ENCODE results near the gene SLC13A2.

SLC13A2 gene

DNA sequence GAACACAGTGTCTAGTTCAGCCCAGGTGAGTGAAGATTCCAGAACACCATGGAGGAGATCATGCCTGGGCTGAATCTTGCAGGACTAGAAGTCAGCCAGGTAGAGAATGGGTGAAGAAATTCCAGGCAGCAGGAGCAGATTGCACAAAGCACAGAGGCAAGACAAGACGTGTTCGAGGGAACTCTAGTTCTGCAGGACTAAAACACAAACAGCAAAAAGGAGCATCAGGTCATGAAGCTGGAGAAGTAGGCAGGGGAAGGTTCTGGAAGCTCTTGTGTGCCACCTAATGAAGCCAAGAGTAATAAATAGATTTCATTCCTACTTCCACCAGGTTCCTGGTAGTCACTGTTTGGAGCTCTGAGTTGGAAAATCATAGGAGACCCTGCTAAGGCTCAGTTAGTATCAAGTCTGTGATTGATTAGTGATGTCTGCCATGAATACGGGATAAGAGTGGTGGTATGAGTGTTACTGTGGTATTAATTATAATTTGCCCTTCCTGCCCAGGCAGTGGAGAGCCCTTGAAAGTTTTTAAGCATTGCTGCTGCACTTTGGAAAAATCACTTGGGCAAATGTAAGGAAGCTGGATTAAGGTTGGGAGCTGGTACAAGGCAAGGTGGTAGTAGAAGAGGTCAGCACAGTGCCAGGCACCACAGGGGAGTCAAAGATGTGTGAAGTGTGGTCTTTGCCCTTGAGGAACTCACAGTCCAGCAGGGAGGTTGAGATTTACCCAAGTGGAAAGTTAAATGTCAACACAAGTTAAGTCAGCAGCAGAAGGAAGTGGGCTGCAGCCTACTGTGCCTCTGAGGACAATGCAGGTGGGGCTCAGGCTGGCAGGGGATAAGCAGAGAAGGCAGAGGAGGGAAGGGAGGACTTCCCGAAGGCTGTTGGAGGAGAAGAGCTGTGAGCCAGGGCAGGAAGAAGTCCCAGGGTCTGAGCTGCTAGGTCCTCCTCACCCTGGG, 19.2 kb downstream of the SLC13A2 start:
- no peak for DNase-seq (ENCODE audit: low spot score)

DNA sequence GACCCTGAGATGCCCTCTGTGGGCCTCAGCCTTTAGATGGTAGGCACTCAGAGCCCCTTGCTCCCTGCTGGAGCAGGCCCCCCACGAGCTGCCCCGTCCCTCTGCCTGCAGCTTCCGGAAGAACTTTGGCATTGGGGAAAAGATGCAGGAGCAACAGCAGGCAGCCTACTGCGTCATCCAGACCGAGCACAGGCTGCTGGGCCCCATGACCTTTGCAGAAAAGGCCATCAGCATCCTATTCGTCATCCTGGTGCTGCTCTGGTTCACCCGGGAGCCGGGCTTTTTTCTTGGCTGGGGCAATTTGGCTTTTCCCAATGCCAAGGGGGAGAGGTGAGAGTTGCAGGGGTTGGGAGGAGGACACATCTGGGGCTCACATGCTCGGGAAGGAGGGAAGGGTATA, 20.0 kb downstream of the SLC13A2 start:
- DNase-seq (ENCODE audit: low spot score) = no peak

DNA sequence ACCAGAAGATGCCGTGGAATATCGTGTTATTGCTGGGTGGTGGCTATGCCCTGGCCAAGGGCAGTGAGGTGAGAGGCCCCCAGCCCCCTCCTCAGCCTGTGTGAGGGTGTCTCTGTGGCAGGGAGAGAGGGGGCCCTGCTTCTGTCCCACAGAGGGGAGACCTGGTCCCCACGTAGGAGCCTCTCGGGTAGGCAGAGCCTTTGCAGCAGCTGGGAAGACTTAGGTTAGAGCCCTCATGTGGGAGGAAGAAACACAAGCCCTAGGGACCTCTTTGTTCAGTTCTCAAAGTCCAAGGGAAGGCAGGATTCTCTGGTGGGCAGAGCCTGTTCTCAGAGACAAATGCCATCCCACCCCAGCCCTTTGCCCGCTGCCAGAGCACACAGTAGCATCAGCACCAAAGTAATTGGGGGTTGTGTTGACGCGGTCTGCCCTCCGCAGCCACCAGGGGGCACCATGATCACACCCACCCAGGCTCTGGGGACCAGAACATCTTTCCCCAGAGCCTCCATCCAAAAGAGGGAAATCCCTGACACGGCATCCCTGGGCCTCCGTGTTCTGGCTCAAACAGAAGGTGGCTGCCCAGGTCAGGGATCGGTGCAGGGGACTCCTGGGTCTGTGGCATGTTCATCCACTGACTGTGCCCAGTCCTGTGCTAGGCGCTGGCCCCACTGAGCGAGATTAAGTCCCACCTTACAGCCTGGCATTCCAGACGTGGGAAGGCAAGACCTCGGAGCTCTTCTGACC, 21.2 kb downstream of the SLC13A2 start:
- peak; percentile 93 for DNase-seq (ENCODE audit: low spot score)

DNA sequence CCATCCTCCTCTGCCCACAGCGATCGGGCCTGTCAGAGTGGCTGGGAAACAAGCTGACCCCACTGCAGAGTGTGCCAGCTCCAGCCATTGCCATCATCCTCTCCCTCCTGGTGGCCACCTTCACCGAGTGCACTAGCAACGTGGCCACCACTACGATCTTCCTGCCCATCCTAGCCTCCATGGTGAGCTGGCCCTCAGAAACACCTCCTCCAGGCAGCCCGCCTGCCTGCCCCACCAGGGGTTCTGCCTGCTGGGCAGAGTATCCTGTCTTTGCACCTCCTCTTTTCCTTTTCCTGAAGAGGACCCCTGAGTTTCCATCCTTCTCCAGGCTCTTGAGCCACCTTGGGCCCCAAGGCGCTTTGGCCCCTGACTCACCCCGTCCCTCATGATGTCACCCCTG, 22.2 kb downstream of the SLC13A2 start:
- DNase-seq (ENCODE audit: low spot score) = no peak

DNA sequence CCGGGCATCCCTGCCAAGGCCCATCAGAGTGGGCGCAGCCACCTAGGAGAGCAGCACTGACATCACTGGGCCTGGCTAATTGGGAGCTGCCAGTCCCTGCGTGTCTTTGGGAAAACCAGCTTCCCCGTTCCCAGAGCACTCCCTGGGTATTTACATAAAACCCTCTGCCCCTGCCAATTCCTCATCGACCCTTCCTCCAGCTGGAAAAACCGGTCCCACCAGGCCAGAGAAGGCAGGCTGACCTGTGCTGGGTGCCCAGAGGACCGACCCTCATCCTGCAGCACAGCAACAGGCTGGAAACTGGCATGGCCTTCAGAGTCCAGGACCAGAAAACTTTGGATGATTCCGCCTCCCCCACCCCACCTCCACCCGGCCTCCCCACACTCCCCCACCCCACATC, 24.5 kb downstream of the SLC13A2 start:
- no peak for DNase-seq (ENCODE audit: low spot score)

DNA sequence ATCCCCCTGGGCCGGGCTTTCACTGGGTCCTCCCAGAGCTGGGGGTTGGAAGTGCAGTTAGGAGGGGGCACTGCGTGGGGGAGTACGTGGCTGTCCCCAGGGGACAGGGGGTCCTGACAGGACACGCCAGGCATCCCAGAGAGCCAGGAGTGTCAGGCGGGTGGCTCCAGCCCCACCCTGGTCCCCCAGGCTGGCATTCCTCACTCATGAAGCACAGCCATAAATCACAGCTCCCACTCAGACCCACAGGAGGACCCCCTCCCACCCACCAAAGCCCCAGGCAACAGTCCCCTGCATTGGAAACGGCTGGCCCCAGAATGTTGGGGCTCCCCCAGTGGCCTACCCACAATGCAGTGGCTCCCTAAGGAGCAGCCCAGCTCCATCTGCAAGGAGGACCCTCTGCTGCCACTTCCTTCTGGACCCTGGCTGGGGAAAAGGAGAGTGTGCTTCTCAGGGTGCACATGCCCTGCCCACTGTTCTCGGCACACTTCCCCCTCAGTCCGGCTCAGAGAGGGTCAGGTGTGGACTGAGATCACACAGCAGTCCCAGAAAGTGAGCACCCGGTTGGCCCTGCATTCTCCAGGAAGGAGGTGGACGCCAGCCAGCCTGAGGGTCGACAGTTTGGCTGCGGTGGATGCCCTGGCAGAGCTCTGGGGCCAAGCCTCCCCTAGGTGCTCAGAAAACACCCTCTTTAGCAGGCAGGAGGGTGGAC, 25.4 kb downstream of the SLC13A2 start:
- no peak for DNase-seq (ENCODE audit: low spot score)

DNA sequence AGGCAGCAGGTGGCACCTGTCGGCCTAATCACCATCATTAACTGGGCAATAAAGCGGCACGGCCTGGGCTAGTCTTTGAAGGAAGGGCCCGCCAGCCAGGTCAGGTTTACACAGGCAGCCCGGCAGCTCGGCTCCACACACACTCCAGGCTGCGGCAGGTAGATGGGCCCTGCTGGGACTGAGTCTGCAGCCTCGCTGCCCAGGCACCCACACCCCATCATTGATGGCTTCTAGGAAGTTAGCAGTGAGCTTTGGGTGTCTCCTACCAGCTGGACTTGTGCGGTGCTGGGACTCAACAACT, 25.9 kb downstream of the SLC13A2 start:
- no peak for DNase-seq (ENCODE audit: low spot score)

DNA sequence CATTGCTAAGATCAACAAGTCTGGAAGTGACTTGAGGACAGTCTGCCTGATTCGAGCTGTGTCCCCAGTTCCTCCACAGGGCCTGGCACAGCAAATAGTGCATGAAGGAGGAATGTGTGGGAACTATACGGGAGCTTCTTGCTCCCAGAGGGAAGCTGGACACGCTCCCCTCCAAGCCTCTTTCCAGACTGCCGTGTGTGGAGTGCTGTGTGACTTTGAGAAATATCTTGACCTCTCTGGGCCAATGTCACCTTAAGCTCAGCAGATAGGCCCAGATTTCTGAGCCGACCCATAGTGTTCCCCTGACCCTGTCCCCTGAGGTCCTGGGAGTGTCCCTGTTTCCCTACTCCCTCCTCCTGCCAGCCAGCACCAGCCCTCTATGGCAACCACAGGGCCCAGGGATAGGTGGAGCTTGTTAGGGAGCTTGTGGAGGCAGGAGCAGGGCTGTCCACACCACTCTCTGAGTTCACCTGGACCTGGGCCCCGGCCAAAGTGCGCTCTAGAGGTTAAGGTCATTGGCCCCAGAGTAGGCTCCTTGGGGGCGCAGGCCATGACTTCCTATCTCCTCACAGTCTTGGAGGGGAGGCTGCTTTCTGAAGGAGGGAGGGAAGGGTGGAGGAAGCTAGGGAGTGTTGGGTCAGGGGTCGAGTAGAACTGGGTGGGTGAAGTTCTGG, 26.4 kb downstream of the SLC13A2 start:
- no peak for DNase-seq (ENCODE audit: low spot score)

DNA sequence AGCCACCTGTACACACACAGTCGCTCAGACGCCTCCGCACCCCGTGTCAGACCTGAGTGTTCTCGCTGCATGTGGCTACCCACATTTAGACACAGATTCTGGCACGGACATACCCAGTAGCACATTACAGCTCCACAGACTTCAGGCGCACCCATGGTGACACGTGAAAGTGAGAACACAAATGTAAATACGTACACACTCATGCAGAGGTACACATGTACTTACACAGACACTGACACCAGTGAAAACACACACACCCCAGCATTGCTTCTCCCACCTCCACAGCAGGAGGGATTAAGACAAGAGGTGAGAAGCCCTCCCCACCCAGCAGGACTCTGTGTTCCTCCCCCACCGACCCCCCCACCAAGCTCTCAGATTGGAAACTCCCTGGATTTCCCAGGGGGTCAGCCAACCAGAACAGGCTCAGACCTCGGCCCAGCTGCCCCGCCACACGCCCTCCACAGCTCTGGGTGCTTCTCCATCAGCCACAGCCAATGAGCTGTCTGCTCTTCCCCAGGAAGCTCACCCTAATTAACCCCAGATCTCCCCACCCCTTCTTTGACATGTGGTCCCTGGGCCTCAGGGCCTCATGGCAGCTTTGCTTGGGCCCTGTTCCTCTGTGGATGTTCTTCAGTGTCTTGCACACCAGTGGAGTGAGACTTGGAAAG, 27.4 kb downstream of the SLC13A2 start:
- no peak for DNase-seq (ENCODE audit: low spot score)

DNA sequence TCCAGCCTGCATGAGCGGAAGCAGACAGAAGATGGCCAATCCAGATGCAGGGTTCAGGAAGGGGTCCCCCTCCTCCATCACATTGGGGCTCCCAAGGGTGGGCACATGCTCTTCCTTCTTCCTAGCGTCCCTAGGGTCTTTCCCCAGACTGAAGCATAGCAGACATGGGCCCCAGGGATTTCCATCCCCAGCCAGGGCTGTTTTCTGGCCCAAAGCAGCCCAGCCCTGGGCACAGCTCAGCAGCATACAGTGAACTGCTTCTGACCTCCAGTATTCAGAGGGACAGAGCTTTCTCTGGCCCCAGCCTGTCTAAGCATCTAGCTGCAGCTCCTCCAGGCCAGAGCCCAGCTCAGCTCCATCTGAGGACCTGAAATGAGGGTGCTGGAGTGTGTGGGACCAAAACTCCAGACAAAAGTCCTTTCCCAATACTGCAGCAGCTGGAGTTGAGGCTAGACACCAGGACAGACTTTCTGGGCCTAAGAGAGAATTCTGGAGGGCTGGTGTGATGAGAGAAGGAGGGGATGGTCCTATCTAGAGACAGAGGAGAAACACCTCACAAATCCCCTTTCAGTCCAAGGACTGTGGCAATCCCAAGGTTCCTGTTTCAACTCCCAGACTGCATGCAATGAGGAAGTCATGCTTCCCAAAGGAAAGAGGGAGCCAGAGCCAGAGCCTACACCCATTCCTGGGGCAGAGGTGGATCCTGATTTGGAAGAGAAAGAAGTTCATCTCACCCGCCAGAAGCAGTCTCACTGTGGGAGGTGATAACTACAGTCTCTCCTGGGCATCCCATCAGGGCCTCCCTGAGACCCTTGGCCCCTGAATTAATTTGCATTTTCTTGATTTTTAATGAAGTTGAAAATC, 28.2 kb downstream of the SLC13A2 start:
- DNase-seq (ENCODE audit: low spot score) = no peak

DNA sequence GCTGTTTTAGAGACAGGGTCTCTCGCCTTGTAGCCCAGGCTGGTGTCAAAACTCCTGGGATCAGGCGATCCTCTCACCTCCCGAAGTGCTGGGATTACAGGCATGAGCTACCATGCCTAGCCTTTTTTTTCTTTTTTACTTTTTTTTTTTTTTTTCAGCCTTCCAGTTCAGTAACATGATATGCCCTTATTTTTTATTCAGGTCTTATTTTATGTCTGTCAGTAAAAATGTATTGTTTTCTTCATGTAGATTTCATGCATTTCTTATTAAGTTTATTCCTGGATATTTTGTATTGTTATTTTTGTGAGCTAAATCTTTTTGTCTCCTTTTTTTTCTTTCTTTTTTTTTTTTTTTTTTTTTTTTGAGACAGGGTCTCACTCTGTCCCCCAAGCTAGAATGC, 30.0 kb downstream of the SLC13A2 start:
- no peak for DNase-seq (ENCODE audit: low spot score)

DNA sequence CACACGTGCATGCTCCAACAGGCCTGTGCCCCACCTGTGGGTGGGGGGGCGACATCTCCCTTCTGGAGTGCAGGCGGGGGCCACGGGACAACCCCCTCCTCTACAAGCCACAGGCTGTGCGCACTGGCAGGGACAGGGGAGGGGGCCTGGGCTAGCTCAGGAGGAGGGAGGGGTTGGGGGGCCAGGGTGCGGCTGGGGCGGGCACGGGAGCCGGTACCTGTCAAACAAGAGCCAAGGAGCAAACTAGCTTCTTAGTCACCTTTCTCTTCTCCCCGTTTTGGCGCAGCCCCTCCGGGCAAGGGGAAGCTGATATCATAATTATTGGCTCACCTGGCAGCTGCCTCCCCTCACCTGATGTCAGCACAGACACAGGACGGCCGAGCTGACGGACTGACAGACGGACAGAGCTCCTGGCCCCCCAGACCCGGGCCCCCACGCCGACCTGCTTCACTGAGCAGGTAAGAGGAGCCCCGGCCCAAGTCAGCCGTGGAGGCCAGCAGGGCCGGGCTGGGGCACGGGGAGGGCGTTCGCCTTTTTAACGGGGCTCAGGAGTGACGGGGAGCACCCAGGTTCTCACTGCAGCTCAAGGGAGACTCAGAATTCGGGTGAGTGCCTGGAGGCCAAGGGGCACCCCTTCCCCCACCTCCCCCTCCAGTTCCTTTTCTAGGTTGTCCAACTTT, 32.7 kb downstream of the SLC13A2 start, which contains the start of gene FOXN1:
Gene FOXN1 (plus strand): TSS at position 363 of the 680 bp plus-strand sequence. CDS start 17,622 bp downstream, outside the sequence.
- no peak for DNase-seq (ENCODE audit: low spot score)

DNA sequence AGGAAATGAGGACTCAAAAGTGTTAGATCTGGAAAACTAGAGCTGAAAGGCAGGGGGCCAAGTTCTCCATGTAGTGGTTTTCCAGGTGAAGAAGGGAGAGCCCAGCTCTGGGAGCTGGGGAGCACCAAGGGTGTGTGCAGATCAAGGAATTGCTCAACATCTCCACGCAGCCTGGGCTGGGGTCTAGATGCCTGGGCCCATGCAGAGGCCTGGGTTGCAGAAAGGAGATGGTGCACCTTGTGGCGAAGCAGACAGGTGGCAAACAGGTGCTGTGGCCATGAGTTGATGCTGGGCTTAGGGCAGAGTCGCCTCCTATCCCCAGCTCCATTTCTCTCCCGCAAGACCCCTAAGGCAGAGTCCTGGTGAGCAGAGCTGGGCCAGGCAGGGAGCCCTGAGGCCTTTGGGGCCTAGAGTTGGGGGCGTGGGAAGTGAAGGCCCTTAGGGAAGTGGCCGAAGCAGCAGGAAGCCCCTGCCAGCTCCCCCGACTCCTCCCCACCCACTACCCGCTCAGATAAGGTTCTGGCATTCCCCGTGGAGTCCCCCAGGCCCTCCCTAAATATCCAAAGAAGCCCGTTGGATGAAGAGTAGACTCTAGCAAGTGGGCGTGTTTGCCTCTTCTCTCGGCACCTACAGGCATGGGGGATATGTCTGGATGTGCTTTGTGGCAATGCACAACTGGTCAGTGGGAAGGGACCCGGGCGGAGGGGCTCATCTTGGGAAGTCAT, 33.5 kb downstream of the SLC13A2 start:
- no peak for DNase-seq (ENCODE audit: low spot score)

DNA sequence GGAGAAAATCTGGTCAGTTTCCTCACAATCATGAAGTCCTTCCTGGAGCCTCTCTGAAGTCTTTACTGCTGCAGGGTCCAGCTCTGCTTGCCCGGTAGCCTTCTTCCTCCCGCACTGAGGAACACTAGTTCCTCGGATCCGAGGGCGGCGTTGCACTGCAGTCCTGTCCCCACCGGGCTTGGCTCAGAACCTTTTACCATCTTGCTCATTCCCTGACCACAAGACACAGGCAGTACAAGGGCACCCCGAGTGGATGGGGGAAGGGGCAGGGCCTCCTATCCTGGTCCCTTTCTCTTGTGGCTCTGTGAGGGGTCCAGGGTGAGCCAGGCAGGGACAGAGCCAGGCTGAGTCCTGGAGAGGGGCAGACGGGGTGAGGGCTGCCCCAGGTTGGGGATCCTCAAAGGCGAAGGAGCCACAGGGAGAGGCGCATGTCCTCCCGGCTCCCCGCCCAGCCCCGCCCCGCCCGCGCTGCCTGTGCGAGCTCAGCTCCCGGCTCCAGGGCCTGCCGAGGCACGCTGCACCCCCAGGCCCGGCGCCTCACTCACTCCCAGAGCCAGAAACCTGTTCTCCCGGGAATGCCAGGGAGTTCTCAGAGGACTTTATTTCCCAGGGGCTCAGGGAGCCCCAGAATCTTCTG, 34.2 kb downstream of the SLC13A2 start:
- no peak for DNase-seq (ENCODE audit: low spot score)

DNA sequence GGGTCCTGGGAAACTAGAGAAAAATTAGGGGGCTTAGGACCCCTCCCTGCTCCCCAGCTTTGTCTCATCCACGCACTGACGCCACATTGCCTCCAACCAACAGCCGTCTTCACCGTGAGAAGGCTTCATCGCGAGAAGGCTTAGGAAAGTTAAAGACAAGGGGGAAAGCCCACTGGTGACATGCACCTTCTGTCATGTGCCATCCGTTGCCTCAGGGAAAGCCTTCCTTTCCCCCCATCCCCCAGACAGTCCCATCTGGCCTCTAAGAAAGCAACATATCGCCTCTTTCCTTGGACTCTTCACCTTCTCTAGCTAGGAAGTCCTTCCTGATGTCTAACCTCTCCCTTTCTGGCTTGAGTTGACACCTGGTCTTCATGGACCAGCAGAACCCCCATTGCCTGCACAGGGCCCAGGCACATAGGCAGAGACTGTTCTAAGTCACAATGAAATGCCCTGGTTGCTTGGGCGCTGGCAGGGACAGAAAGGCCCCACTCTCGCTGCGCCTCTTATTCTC, 34.8 kb downstream of the SLC13A2 start:
- no peak for DNase-seq (ENCODE audit: low spot score)

DNA sequence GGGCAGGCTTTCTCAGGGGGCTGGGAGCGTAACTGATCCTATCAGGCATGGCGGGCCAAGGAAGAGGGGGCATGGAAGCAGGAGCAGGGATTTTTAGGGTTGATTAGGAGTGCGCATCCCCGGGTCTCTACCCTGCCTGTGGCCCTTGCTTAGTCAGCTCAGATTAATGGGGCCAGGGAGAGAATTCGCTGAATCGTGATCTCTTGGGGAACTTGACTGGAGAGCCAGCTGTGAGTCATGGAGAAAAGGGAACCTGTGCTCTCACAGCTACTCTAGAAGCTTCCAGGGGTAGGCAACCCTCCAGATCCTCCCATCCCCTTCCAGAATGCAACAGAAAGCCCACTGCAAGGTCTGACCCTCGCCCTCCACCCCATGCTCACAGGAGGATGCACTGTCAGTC, 36.3 kb downstream of the SLC13A2 start:
- DNase-seq (ENCODE audit: low spot score) = no peak

DNA sequence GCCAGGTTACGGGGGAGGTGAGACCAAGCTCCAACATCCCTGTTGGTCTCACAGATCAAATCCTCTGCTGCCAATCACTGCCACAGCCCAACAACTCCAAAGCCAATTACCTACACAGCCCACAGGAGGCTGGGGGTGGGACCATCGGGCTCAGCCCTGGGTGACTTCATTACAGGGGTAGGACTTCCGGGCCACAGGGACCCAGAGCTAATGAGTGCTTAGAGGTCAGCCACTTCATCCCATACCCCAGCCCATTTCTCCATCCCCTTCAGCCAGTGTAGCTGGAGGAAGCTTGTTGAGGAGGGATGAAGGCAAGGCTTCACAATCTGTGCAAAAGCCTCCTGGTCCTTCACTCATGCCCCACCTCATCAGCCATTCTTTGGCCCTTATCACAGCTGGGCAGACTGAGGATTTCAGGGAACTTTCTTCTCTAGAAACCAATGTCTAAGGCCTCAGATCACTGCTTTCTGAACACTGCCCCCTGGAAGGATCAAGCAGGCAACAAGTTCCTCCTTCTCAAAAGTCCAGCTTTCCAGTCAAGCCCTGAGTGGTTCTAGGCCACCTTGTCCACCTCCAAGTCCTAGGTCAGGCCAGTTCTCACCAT, 38.5 kb downstream of the SLC13A2 start:
- no peak for DNase-seq (ENCODE audit: low spot score)

DNA sequence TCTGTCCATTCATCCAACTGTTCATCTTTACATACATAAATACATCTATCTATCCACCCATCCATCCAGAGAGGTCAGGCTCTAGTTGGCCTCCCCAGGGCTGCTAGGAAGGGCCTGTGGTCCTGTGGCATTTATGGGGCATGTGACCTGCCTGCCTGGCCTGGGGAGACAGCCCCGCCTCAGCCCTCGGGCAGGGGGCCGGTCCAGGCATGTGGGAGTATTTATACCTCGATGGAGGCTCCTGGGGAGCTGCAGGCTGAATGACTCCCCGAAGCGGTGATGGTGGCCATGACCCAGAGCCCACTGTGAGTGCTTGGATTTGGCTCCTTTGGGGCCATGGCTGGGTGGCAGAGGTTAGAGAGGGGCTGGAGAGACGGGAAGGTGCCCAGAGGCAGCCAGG, 40.0 kb downstream of the SLC13A2 start:
- DNase-seq (ENCODE audit: low spot score) = no peak

All from HuH-7 (cell line).